Uterine smooth muscle cell (primary cell): ENCODE measurements around the gene LRFN5. TPM values are rescaled to one million over a fixed set of nuclear protein-coding genes. Genes with fewer than 3 reads are reported as not detected.

ENCODE experiments used
- total RNA-seq: library from RNA; depleted of rRNA; stranded (reverse); fragments of >200 nt; gene quantifications from 2 replicates; pipeline ENCODE4 v1.2.3, GENCODE V29; 2014

LRFN5 gene
- 25.5 and 42.6 TPM in 2 replicates for total RNA-seq

DNA sequence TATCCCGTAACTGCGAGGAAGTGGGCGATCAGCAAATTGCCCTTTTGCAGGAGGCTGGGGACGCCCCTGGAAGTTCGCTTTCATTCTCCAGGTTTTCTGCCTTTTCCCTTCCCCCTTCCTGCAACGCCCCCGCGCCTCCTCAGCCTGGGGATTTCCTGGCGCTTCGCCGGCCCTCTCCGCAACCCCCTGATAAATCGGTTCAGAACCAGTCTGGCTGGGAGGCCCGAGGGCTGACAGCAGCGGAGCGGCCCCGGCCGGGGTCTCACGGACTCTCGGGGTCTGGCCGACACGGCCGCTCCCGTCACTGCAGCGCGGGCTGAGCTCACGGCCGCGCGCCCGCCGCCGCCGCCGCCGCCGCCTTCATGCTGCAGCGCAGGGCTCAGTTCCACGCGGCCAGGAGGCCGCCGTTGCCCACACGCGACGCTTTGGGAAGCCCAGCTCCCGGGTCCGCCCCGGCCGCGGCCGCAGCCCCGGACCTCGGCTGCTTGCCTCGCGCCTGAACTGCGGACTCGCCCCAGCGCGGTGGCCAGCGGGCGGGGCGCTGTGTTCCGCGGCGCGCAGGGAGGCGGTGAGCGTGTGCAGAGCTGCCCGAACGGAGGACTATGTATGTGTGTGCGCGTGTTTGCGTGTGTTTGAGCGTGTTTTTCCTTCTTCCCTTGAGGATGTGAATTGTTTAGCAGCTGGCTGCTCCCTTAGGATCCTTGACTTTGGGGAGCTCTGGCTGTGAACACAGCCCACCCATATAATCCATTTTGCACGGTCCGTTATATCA is at the start of gene LRFN5:
LRFN5 (plus strand) TSS at position 345 of the 772 bp plus-strand sequence.

